GM19239 (cell line): ENCODE results near the gene E2F1.
"Not testable (repeated sequence)": the region's sequence is repeated elsewhere in the genome, so short reads cannot be mapped to it uniquely, and the experiment has no call there.

Source experiments
- DNase-seq: peaks from one replicate; pipeline ENCODE4 v3.0.0; 2011; ENCODE audit warnings: low spot score; ENCODE audit not compliant: insufficient read length
- FAIRE-seq: peaks from 2 replicates; lab custom pipeline; 2011; peaks lifted over from hg19 to GRCh38; lab: Jason Lieb, UNC

E2F1 gene

DNA sequence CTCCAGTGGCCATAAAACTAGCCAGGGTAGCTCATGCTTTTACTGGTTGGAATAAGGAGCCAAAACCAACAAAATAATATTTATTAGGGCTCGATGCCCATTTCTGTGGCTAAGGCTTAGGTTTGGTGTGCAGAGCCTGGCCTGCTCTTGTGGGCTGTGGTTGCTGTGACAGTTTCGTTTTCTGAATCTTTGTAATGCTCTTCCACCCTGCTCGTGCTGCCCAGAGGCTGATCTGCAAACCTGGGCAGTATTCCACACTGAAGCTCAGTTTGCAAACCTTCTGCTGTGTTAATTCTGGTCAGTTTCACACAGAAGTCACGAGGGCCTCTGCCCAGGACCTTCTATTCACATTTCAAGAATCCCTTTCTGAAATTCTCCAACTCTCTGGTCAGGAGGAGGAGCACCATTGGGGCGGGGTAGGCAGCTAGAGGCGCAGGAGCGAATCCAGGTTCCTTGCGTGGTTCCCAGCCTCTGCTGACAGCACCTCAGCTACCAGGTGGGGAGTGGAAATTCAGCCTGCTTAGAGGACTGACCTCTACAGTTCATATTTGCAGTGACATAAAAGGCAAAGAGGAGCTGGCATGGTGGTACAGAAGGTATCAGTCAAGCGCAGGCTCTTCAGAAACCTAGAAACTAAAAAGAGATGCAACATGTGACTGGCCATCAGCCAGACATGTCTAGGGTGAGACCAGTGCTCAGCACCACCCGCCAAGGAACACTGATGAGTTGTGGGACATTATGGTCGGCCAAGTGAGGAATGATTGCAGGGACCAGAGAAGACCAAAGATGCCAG is 38.4 kb downstream of the E2F1 start:
- peak; percentile 53 for FAIRE-seq
- DNase-seq = peak; percentile 76

DNA sequence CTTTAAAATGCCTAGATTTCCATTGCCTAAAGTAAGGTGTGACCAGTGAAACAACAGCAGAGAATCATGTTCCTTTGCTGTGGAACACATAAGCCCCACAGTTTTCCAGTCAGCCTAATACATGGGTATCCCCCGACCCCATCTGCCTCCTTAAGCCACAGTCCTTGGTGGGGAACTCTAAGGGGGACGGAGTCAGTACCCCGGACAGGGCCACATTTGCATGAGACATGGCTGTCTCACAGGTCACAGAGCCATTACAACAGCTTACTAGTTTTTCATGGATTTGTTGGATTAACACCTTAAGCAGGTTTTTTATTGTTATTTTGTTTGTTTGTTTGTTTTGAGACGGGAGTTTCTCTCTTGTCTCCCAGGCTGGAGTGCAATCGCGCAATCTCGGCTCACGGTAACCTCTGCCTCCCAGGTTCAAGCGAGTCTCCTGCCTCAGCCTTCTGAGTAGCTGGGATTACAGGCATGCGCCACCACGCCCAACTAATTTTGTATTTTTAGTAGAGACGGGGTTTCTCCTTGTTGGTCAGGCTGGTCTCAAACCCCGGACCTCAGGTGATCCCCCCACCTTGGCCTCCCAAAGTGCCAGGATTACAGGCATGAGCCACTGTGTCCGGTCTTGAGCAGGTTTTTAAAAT is 39.1 kb downstream of the E2F1 start:
- not testable (repeated sequence) for FAIRE-seq, DNase-seq

DNA sequence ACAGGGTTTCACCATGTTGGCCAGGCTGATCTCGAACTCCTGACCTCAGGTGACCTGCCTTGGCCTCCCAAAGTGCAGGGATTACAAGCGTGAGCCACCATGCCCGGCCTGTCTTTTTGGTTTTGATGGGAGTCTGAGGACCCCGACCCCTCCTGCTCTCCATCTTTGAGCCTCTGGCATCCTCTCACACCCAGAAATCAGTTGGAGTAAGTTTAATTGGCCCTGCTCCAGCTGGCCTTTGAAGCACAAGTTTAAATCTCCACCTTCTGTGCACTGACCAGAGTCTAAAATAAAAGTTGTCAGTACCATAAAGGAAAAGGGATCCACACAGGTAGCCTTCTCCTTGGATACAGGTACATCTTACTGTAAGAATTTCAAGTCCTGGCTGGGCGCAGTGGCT is 40.0 kb downstream of the E2F1 start:
- no peak for DNase-seq
- no peak for FAIRE-seq

DNA sequence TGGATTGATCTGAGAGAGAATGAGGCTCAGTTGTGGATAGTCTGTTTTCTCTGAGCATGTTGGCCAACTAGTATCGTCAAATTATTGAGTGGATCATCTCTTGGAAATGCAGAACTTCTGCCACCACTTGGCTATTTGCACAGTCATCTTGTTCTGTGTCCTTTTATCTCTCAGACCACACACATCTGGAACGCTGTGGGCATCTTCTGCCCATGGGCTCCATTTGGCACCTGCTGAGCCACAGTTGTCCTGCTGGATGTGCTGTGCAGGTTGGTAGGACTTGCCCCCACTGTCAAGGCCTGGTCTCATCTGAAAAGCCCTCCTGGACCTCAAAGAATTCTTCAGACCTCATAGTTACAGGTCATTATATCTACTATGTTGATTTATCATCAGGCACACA is 40.8 kb downstream of the E2F1 start:
- DNase-seq (no peak), FAIRE-seq (no peak)

DNA sequence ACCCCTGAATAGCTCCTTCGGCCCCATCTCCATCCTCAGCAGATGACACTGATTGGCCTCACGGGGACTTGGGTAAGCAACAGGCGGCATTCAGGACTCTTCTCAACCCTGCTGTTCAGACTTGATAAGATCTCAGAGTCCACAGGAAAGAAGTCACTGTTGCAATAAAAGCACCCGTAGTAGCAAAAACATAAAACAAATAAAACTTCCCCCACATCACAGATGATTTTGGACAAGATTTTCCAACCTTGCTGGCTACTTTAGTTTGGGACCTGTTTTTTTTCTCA is 41.2 kb downstream of the E2F1 start:
- no peak for DNase-seq
- no peak for FAIRE-seq

DNA sequence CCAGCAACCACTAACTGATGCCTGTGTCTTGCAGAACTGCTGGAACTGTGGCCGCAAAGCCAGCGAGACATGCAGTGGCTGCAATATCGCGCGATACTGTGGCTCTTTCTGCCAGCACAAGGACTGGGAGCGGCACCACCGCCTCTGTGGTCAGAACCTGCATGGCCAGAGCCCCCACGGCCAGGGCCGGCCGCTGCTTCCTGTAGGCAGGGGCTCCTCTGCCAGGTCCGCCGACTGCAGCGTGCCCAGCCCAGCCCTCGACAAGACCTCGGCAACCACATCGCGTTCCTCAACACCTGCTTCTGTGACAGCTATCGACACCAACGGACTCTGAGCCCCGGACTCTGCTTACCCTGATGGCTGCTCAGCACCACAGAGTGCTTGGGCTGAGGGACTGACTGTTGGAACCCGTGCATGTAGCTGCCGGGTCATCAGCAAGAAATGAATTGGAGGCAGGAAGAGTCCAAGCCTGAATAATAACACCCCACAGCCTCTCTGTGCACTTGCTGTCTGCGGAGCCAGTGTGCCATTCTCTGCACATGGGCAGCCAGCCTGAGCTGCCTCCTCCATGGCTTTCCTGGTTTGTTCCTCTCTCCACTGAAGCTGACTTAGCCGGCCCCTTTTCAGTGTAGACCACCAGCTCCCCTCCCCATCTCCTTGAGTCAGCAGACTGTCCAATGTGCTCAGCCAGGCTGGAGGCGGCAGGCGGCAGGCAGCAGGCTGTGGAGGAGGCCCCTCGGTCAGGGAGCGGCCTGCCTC is 41.7 kb downstream of the E2F1 start:
- no peak for FAIRE-seq
- no peak for DNase-seq

DNA sequence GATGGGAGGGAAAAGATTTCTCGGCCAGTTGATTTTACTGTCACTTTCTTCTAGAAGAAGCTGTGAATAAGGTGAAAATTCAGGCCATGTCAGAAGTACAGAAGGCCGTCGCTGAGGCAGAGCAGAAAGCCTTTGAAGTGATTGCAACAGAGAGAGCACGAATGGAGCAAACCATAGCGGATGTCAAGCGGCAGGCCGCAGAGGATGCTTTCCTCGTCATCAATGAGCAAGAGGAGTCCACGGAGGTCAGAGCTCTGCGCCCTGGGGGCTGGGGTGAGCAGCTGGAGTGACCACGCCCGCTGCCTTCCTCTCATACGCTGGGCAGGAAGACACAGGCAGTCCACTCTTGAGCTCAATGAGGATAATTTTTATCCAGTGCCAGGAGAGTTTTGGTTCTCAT is 45.9 kb downstream of the E2F1 start:
- no peak for FAIRE-seq
- DNase-seq = no peak

DNA sequence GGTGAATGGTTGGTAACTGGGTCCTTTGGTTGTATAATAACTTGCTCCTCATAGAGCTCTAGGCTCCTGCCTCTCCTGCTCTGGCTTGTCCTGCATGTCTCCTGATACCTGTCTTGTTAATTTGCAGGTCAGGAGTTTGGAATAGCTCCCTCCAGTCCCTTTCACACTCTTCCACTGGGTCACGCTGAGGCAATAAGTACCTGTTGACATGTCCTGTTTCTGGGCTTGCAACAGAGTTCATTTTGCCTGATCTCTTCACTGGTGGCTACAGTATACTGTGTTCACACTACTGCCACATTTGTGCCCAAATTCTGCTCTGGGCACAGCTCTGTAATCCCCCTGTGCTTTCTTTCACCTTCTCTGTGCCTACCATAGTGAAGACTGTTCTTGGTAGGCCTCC is 49.4 kb downstream of the E2F1 start:
- DNase-seq = no peak
- FAIRE-seq = no peak

DNA sequence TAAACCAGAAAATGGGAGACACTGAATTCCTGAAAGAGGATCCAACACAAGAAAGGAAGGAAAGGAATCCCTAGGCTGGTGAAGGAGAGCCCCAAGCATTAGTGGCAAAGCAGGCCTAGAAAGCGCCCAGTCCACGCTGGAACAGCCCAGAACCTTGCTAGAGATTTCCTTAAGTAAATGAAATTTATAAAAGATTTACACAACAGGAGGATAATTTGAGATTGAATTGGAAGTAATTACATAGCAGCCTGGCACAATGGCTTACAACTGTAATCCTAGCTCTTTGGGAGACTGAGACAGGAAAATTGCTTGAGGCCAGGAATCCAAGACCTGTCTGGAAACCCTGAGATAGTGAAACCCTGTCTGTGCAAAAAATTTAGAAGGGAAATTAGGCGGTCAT is 50.8 kb downstream of the E2F1 start:
- FAIRE-seq (no peak), DNase-seq (no peak)

DNA sequence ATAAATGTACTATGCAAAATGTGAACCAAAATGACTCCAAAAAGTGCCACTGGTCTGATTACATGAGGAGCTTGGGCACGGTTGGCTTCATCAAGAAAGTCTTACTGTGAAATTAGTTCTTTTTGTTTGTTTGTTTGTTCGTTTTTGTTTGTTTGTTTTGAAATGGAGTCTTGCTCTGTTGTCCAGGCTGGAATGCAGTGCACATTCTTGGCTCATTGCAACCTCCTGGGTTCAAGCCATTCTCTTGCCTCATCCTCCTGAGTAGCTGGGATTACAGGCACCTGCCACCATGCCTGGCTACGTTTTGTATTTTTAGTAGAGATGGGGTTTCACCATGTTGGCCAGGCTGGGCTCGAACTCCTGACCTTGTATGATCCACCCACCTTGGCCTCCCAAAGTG is 54.3 kb downstream of the E2F1 start:
- not testable (repeated sequence) for DNase-seq

DNA sequence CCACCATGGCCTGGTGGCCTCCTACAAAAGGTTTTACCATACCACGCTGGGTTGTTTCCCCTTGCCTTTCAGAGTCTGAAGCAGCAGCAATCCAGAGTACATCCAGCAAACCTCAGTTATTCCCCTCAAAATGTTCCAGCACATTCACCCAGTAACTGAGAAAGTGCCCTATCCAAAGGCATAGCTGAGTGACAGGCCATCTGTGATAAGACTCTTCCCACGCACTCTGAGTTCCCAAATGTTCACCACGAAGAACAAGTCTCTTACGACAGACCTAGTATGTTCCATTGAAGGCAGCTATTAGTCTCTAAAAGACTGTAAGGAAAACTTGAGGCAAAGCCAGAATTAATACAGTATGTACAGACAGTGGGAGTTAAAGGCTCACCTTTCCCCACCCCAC is 55.7 kb downstream of the E2F1 start:
- no peak for FAIRE-seq
- no peak for DNase-seq

More for the DNA sequence above, 54.3 kb downstream of the E2F1 start:
- not testable (repeated sequence) for FAIRE-seq

DNA sequence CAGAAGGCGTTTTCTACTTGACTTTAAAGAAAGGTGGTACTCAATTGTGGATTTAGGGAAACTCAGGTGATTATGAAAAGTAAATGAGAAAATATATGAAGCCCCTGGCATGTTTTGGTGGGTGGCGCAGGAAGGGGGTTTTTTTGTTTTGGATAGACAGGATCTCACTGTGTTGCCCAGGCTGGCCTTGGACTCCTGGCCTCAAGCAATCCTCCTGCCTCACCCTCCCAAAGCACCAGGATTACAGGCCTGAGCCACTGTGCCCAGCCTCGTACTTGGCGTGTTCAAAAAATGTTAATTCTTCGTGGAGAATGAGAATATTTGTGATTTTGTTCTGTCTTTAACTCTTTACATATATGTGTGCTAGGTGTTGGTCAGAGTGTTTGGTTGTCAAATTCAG is 56.2 kb downstream of the E2F1 start:
- FAIRE-seq (no peak), DNase-seq (no peak)

DNA sequence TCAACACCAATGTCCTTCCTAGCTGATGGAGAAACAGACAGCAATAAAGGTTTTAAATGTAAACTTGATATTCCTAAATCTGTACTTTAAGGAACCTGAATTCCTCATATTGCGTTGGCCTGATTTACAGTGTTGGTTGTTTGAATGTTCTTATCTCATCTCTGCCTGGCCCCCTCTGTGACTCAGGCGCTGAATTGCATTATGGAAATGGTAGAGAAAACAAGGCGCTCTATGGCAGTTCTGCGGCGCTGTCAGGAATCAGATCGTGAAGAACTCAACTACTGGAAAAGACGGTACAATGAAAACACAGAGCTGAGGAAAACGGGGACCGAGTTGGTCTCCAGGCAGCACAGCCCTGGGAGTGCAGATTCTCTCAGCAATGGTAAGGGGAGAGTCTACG is 56.7 kb downstream of the E2F1 start:
- FAIRE-seq (no peak), DNase-seq (no peak)

DNA sequence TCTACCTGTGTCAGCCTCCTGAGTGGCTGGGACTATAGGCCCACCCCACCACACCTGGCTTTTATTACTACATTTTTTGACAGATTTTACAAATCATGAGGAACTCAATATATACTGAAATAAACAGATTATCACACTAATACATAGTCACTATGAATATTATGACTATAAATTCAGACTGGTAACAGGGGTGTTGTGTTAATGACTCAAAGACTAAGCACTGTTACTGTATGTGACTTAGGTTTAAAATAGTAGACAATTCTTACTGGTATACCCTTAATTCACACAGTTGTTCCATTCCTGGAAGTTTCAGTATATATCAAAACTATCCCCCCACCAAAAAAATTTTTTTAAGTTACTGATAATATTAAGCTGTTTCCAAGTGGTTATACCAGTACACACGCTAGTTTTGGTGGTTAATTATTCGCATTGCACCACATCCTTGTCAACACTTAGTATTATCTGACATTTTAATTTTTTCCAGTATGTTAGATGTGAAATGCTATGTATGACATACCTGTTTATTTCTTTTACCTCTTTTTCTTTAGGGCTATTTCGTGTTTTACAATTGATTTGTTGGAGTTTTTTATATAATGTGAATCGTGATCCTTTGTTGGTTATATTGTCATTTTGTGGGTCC is 58.5 kb downstream of the E2F1 start:
- DNase-seq = no peak
- no peak for FAIRE-seq

DNA sequence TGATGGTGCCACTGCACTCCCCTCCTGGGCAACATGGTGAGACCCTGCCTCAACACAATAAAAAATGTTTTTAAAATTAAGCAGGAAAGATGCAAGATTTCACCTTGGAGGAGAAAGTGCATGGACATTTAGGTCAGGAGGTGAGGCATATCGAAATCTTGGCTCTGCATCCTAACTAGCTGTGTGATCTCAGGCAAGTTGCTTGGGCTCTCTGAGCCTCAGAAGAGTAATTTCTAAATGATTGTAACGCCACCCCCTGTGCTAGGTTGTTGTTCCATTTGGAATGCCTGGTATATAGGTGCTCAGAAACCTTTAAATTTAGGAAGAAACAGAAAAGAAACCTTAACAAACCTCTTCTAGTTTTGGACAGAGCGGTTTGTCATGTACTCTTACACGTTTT is 60.0 kb downstream of the E2F1 start:
- FAIRE-seq (no peak), DNase-seq (no peak)
